Neural cell (in vitro differentiated cells): ENCODE data around the gene LRP1. TPM values are rescaled to one million over a fixed set of nuclear protein-coding genes. Genes with fewer than 3 reads are reported as not detected.

ENCODE experiments used
- H2AFZ ChIP-seq: fragments of 200-600, 300-800 bp; sonication (generic), shearing (Covaris generic); 2 replicates; pipeline ENCODE4 v1.6.0; 2014; ENCODE audit warnings: low read depth, mild to moderate bottlenecking, antibody characterized with exemption, low read length, moderate library complexity
- H3F3A ChIP-seq: fragments of 200-600 bp; shearing (Covaris generic); 2 replicates; pipeline ENCODE4 v1.6.1; 2016; ENCODE audit warnings: mild to moderate bottlenecking, moderate library complexity, mixed read lengths, antibody characterized with exemption, low read length; ENCODE audit not compliant: insufficient read depth, poor library complexity, severe bottlenecking
- H3K27ac ChIP-seq: fragments of 200-600, 300-800 bp; sonication (generic), shearing (Covaris generic); 2 replicates; pipeline ENCODE4 v1.5.1; 2014; ENCODE audit warnings: mild to moderate bottlenecking, low read length, moderate library complexity
- H3K27me3 ChIP-seq: fragments of 300-800, 200-600 bp; sonication (generic), shearing (Covaris generic); 2 replicates; pipeline ENCODE4 v1.6.0; 2014; ENCODE audit warnings: mild to moderate bottlenecking, low read depth, low read length, moderate library complexity; ENCODE audit not compliant: insufficient read depth
- H3K36me3 ChIP-seq: fragments of 300-800, 200-600 bp; sonication (generic), shearing (Covaris generic); 2 replicates; pipeline ENCODE4 v1.5.1; 2014; ENCODE audit warnings: mild to moderate bottlenecking, antibody characterized with exemption, low read length, moderate library complexity; ENCODE audit not compliant: insufficient read depth
- H3K4me2 ChIP-seq: fragments of 300-800, 200-600 bp; sonication (generic), shearing (Covaris generic); 2 replicates; pipeline ENCODE4 v1.6.0; 2014; ENCODE audit warnings: mild to moderate bottlenecking, low read length
- H3K4me3 ChIP-seq: fragments of 300-800, 200-600 bp; sonication (generic), shearing (Covaris generic); 2 replicates; pipeline ENCODE4 v1.5.1; 2014; ENCODE audit warnings: mild to moderate bottlenecking, low read length, moderate library complexity
- H3K79me2 ChIP-seq: fragments of 200-600 bp; shearing (Covaris generic); replicated peaks from 2 replicates; pipeline ENCODE4 v1.6.0; 2014; ENCODE audit warnings: mild to moderate bottlenecking, low read length, moderate library complexity; ENCODE audit not compliant: insufficient read depth
- H3K9ac ChIP-seq: fragments of 300-800, 200-600 bp; sonication (generic), shearing (Covaris generic); 2 replicates; pipeline ENCODE4 v1.6.1; 2016; ENCODE audit warnings: mild to moderate bottlenecking, low read length, mixed read lengths
- H3K9me2 ChIP-seq: fragments of 200-600 bp; shearing (Covaris generic); 2 replicates; pipeline ENCODE4 v1.6.1; 2016; ENCODE audit warnings: mild to moderate bottlenecking, low read length, mixed read lengths; ENCODE audit not compliant: insufficient read depth
- H3K9me3 ChIP-seq: fragments of 200-600, 300-800 bp; sonication (generic), shearing (Covaris generic); 2 replicates; pipeline ENCODE4 v1.6.1; 2016; ENCODE audit warnings: mild to moderate bottlenecking, mixed run types, low read length, moderate library complexity, mixed read lengths
- H4K20me1 ChIP-seq: fragments of 200-600 bp; shearing (Covaris generic); 2 replicates; pipeline ENCODE4 v1.6.1; 2016; ENCODE audit warnings: mild to moderate bottlenecking, mixed run types; ENCODE audit not compliant: insufficient read depth
- CTCF ChIP-seq: fragments of 450-650 bp; IDR thresholded peaks from 2 replicates; pipeline ENCODE4 v1.5.1; 2014; ENCODE audit warnings: antibody characterized with exemption, mild to moderate bottlenecking, moderate library complexity; ENCODE audit not compliant: poor library complexity, severe bottlenecking
- EP300 ChIP-seq: fragments of 450-650 bp; conservative IDR thresholded peaks from 2 replicates; pipeline ENCODE4 v1.6.1; 2014; ENCODE audit warnings: antibody characterized with exemption, mild to moderate bottlenecking, moderate library complexity; ENCODE audit not compliant: poor library complexity, severe bottlenecking
- EZH2 ChIP-seq: fragments of 200-600, 300-800 bp; shearing (Covaris generic), sonication (generic); IDR thresholded peaks from 2 replicates; pipeline ENCODE4 v1.6.1; 2014; ENCODE audit warnings: antibody characterized with exemption, low read length, borderline replicate concordance, mild to moderate bottlenecking; ENCODE audit not compliant: insufficient read depth, poor library complexity, severe bottlenecking
- MXI1 ChIP-seq: fragments of 450-650 bp; conservative IDR thresholded peaks from 2 replicates; pipeline ENCODE4 v1.6.1; 2014; ENCODE audit warnings: antibody characterized with exemption, mild to moderate bottlenecking; ENCODE audit not compliant: poor library complexity, severe bottlenecking
- POLR2AphosphoS5 ChIP-seq: IDR thresholded peaks from 2 replicates; pipeline ENCODE4 v1.6.1; 2012
- RAD21 ChIP-seq: fragments of 450-650 bp; conservative IDR thresholded peaks from 2 replicates; pipeline ENCODE4 v1.6.1; 2014; ENCODE audit warnings: antibody characterized with exemption, mild to moderate bottlenecking, moderate library complexity
- REST ChIP-seq: IDR thresholded peaks from 2 replicates; pipeline ENCODE4 v1.6.1; 2012; ENCODE audit warnings: borderline replicate concordance
- SMC3 ChIP-seq: fragments of 450-650 bp; conservative IDR thresholded peaks from 2 replicates; pipeline ENCODE4 v1.6.1; 2014; ENCODE audit warnings: antibody characterized with exemption, mild to moderate bottlenecking, moderate library complexity; ENCODE audit not compliant: poor library complexity
- TAF1 ChIP-seq: IDR thresholded peaks from 2 replicates; pipeline ENCODE4 v1.6.1; 2012; ENCODE audit warnings: low read depth
- polyA plus RNA-seq: library from polyadenylated mRNA; depleted of rRNA; stranded (reverse); fragments of >200 nt; gene quantifications from 2 replicates; pipeline ENCODE4 v1.2.3, GENCODE V29; 2014

LRP1 gene
- polyA plus RNA-seq, 1 donor from 2014 or later, result 18.2 TPM

GRCh38 chr12:57093415-57094207 lies 34.7 kb upstream of the LRP1 start:
- H3K4me2 ChIP-seq, result no peak overlapping the region
- H3K27me3 ChIP-seq, result no peaks in the 10 kb centered on the region
- H3K27ac ChIP-seq, result no peak overlapping the region
- H4K20me1 ChIP-seq, result no peaks in the 10 kb centered on the region
- H2AFZ ChIP-seq, result no peak overlapping the region
- no peak overlapping the region for H3K9ac ChIP-seq
- no peak overlapping the region for H3K4me3 ChIP-seq
- TF ChIP-seq CTCF, result peak; percentile 24
- TF ChIP-seq RAD21, result no peak
- H3K79me2 ChIP-seq, result peaks cover 17% of the 10 kb centered on the region
- no peaks in the 10 kb centered on the region for H3K9me2 ChIP-seq
- H3K9me3 ChIP-seq, result no peaks in the 10 kb centered on the region
- peaks cover 4% of the 10 kb centered on the region for H3F3A ChIP-seq
- no peaks in the 10 kb centered on the region for H3K36me3 ChIP-seq

GRCh38 chr12:57094208-57095160 lies 33.8 kb upstream of the LRP1 start:
- Histone ChIP-seq H3K27ac (no peak overlapping the region), H3K4me3 (no peak overlapping the region), H3K9ac (no peak overlapping the region), H3K36me3 (no peaks in the 10 kb centered on the region), H2AFZ (no peak overlapping the region), H3K4me2 (no peak overlapping the region), H3F3A (peaks cover 4% of the 10 kb centered on the region), H3K27me3 (no peaks in the 10 kb centered on the region), H4K20me1 (no peaks in the 10 kb centered on the region), H3K79me2 (peaks cover 17% of the 10 kb centered on the region), H3K9me3 (no peaks in the 10 kb centered on the region), H3K9me2 (no peaks in the 10 kb centered on the region)
- no peak for TF ChIP-seq RAD21
- TF ChIP-seq REST, result no peak
- no peak for TF ChIP-seq EZH2
- TF ChIP-seq MXI1, result no peak
- TF ChIP-seq CTCF, result no peak
- no peak for TF ChIP-seq TAF1
- no peak for TF ChIP-seq POLR2AphosphoS5
- no peak for TF ChIP-seq SMC3
- TF ChIP-seq EP300, result no peak
